ENCODE measurements around the gene IMMP2L.

The IMMP2L gene

GRCh38 chr7:111558991-111559390, 3.3 kb downstream of the IMMP2L start:
- no peak for DNase-seq (ENCODE audit: low read depth, low spot score)

- no peak for DNase-seq (ENCODE audit: low read depth, low spot score)
These were observed 5.3 kb downstream of the IMMP2L start for GRCh38 chr7:111556977-111557376.

GRCh38 chr7:111554086-111554485, 8.2 kb downstream of the IMMP2L start:
- DNase-seq (ENCODE audit: low read depth, low spot score): no peak

GRCh38 chr7:111541067-111541466, 21.2 kb downstream of the IMMP2L start:
- DNase-seq (ENCODE audit: low read depth, low spot score): no peak

GRCh38 chr7:111540199-111540815, 22.0 kb downstream of the IMMP2L start:
- no peak for DNase-seq (ENCODE audit: low read depth, low spot score)

GRCh38 chr7:111537134-111537533, 25.2 kb downstream of the IMMP2L start:
- no peak for DNase-seq (ENCODE audit: low read depth, low spot score)

- no peak for DNase-seq (ENCODE audit: low read depth, low spot score)
These were observed 27.0 kb downstream of the IMMP2L start for GRCh38 chr7:111535142-111535870.

GRCh38 chr7:111532625-111533024, 29.7 kb downstream of the IMMP2L start:
- peak; percentile 12 for DNase-seq (ENCODE audit: low read depth, low spot score)

- DNase-seq (ENCODE audit: low read depth, low spot score): no peak
These were observed 30.3 kb downstream of the IMMP2L start for GRCh38 chr7:111531993-111532392.

- DNase-seq (ENCODE audit: low read depth, low spot score): no peak
These were observed 32.0 kb downstream of the IMMP2L start for GRCh38 chr7:111530356-111530668.

GRCh38 chr7:111529507-111530355, 32.6 kb downstream of the IMMP2L start:
- no peak for DNase-seq (ENCODE audit: low read depth, low spot score)

- DNase-seq (ENCODE audit: low read depth, low spot score): no peak
These were observed 34.0 kb downstream of the IMMP2L start for GRCh38 chr7:111528331-111528730.

- DNase-seq (ENCODE audit: low read depth, low spot score): no peak
These were observed 34.7 kb downstream of the IMMP2L start for GRCh38 chr7:111527545-111527944.

GRCh38 chr7:111525100-111525499, 37.2 kb downstream of the IMMP2L start:
- no peak for DNase-seq (ENCODE audit: low read depth, low spot score)

- DNase-seq (ENCODE audit: low read depth, low spot score): no peak
These were observed 40.6 kb downstream of the IMMP2L start for GRCh38 chr7:111521660-111522059.

- DNase-seq (ENCODE audit: low read depth, low spot score): no peak
These were observed 44.0 kb downstream of the IMMP2L start for GRCh38 chr7:111518264-111518663.

- DNase-seq (ENCODE audit: low read depth, low spot score): no peak
These were observed 44.7 kb downstream of the IMMP2L start for GRCh38 chr7:111517549-111517951.

- no peak for DNase-seq (ENCODE audit: low read depth, low spot score)
These were observed 45.7 kb downstream of the IMMP2L start for GRCh38 chr7:111516612-111517011.

GRCh38 chr7:111513566-111513965, 48.7 kb downstream of the IMMP2L start:
- no peak for DNase-seq (ENCODE audit: low read depth, low spot score)

- no peak for DNase-seq (ENCODE audit: low read depth, low spot score)
These were observed 50.4 kb downstream of the IMMP2L start for GRCh38 chr7:111511845-111512244.

- DNase-seq (ENCODE audit: low read depth, low spot score): no peak
These were observed 51.5 kb downstream of the IMMP2L start for GRCh38 chr7:111510584-111511378.

- DNase-seq (ENCODE audit: low read depth, low spot score): no peak
These were observed 52.2 kb downstream of the IMMP2L start for GRCh38 chr7:111510062-111510461.

All from smooth muscle cell of the brain vasculature (primary cell).